Osteoblast (primary cell): Measurements from ENCODE around the gene MARCHF2. TPM values are rescaled to one million over a fixed set of nuclear protein-coding genes. Genes with fewer than 3 reads are reported as not detected.

ENCODE experiments used
- DNase-seq: peaks from one replicate; pipeline ENCODE4 v3.0.0; 2011; ENCODE audit warnings: low spot score, mixed read lengths; ENCODE audit not compliant: insufficient read length; ENCODE audit errors: missing footprints
- H2AFZ ChIP-seq: 2 replicates; pipeline ENCODE4 v1.6.0; 2011; ENCODE audit warnings: mild to moderate bottlenecking, low read length
- H3K27ac ChIP-seq: 2 replicates; pipeline ENCODE4 v1.5.1; 2011; ENCODE audit warnings: mild to moderate bottlenecking, low read depth, low read length, moderate library complexity
- H3K27me3 ChIP-seq: 2 replicates; pipeline ENCODE4 v1.6.0; 2012; ENCODE audit warnings: mild to moderate bottlenecking, control low read depth, inconsistent platforms, low read length, moderate library complexity; ENCODE audit not compliant: insufficient read depth
- H3K36me3 ChIP-seq: 2 replicates; pipeline ENCODE4 v1.5.1; 2011; ENCODE audit warnings: mild to moderate bottlenecking, low read length, control low read depth, moderate library complexity; ENCODE audit not compliant: insufficient read depth
- H3K4me1 ChIP-seq: 2 replicates; pipeline ENCODE4 v1.5.1; 2011; ENCODE audit warnings: mild to moderate bottlenecking, low read length, control low read depth, moderate library complexity; ENCODE audit not compliant: insufficient read depth
- H3K4me2 ChIP-seq: 2 replicates; pipeline ENCODE4 v1.6.0; 2011; ENCODE audit warnings: mild to moderate bottlenecking, low read length; ENCODE audit not compliant: insufficient read depth
- H3K4me3 ChIP-seq: fragments of 200-600 bp; sonication (generic); 3 replicates; pipeline ENCODE4 v1.5.1; 2012; ENCODE audit warnings: mild to moderate bottlenecking, low read length, inconsistent platforms; ENCODE audit not compliant: insufficient read depth
- H3K79me2 ChIP-seq: 2 replicates; pipeline ENCODE4 v1.6.0; 2012; ENCODE audit warnings: mild to moderate bottlenecking, low read length, control low read depth, inconsistent platforms; ENCODE audit not compliant: insufficient read depth
- H3K9me3 ChIP-seq: 2 replicates; pipeline ENCODE4 v1.5.1; 2011; ENCODE audit warnings: low read depth, low read length, control low read depth
- H4K20me1 ChIP-seq: 2 replicates; pipeline ENCODE4 v1.6.0; 2012; ENCODE audit warnings: mild to moderate bottlenecking, low read length, control low read depth; ENCODE audit not compliant: insufficient read depth
- CTCF ChIP-seq: IDR thresholded peaks from 2 replicates; pipeline ENCODE4 v1.5.1; 2011; ENCODE audit warnings: mild to moderate bottlenecking, low read depth, low read length, moderate library complexity; ENCODE audit errors: extremely low read depth
- total RNA-seq: library from RNA; depleted of rRNA; stranded (reverse); fragments of >200 nt; gene quantifications from 2 replicates; pipeline ENCODE4 v1.2.3, GENCODE V29; 2012

MARCHF2 gene
- total RNA-seq, 1 donor: 69.8 TPM

- Histone ChIP-seq H3K27ac (peak overlapping the region; percentile 4), H3K4me2 (no peak overlapping the region), H3K79me2 (peaks cover 98% of the 10 kb centered on the region), H3K4me1 (peaks cover 14% of the 10 kb centered on the region), H3K9me3 (no peaks in the 10 kb centered on the region), H3K4me3 (no peak overlapping the region), H2AFZ (no peak overlapping the region), H3K27me3 (no peaks in the 10 kb centered on the region), H3K36me3 (peaks cover 34% of the 10 kb centered on the region), H4K20me1 (peaks cover 90% of the 10 kb centered on the region)
- TF ChIP-seq CTCF: no peak
- DNase-seq: peak; percentile 85
Measured at GRCh38 chr19:8451885-8452284, 38.8 kb downstream of the MARCHF2 start.

- Histone ChIP-seq H3K27me3 (no peaks in the 10 kb centered on the region), H3K4me3 (no peak overlapping the region), H3K4me1 (peaks cover 13% of the 10 kb centered on the region), H3K79me2 (peaks cover 98% of the 10 kb centered on the region), H3K4me2 (no peak overlapping the region), H3K9me3 (no peaks in the 10 kb centered on the region), H3K27ac (no peak overlapping the region), H4K20me1 (peaks cover 90% of the 10 kb centered on the region), H2AFZ (no peak overlapping the region), H3K36me3 (peaks cover 35% of the 10 kb centered on the region)
- TF ChIP-seq CTCF: no peak
- no peak for DNase-seq
Measured at GRCh38 chr19:8452446-8453123, 39.5 kb downstream of the MARCHF2 start.

GRCh38 chr19:8453616-8454015 is 40.5 kb downstream of the MARCHF2 start:
- Histone ChIP-seq H3K4me3 (no peak overlapping the region), H2AFZ (no peak overlapping the region), H3K4me2 (no peak overlapping the region), H4K20me1 (peaks cover 92% of the 10 kb centered on the region), H3K27ac (no peak overlapping the region), H3K36me3 (peaks cover 35% of the 10 kb centered on the region), H3K4me1 (peaks cover 23% of the 10 kb centered on the region), H3K9me3 (no peaks in the 10 kb centered on the region), H3K79me2 (peaks cover 98% of the 10 kb centered on the region), H3K27me3 (no peaks in the 10 kb centered on the region)
- TF ChIP-seq CTCF: no peak
- no peak for DNase-seq

- no peak for TF ChIP-seq CTCF
- Histone ChIP-seq H2AFZ (no peak overlapping the region), H3K36me3 (peaks cover 35% of the 10 kb centered on the region), H3K27ac (no peak overlapping the region), H3K4me2 (no peak overlapping the region), H3K27me3 (no peaks in the 10 kb centered on the region), H3K79me2 (peaks cover 98% of the 10 kb centered on the region), H4K20me1 (peaks cover 92% of the 10 kb centered on the region), H3K9me3 (no peaks in the 10 kb centered on the region), H3K4me1 (peaks cover 29% of the 10 kb centered on the region), H3K4me3 (no peak overlapping the region)
- no peak for DNase-seq
Measured at GRCh38 chr19:8454218-8454617, 41.1 kb downstream of the MARCHF2 start.
